Tibial nerve (tissue), 4 donors: ENCODE results near the gene POU6F2. TPM values are rescaled to one million over a fixed set of nuclear protein-coding genes. Genes with fewer than 3 reads are reported as not detected.

Source experiments
- DNase-seq, 2 donors: peaks; one replicate each; pipeline ENCODE4 v3.0.0-alpha.2; 2019; ENCODE audit warnings: low spot score in 2 of 2
- H3K27ac ChIP-seq, 4 donors: fragments of 200-600 bp; sonication (generic) in 3 of 4; one replicate each; pipeline ENCODE4 v1.5.1; 2017 to 2019; ENCODE audit warnings: mild to moderate bottlenecking in 1 of 4
- H3K27me3 ChIP-seq, 2 donors: fragments of 200-600 bp; sonication (generic) in 1 of 2; one replicate each; pipeline versions ENCODE4 v1.5.1 to v1.6.0; 2017 to 2019
- H3K36me3 ChIP-seq, 3 donors: fragments of 200-600 bp; sonication (generic); one replicate each; pipeline ENCODE4 v1.5.1; 2018 to 2019
- H3K4me1 ChIP-seq, 4 donors: fragments of 200-600 bp; sonication (generic) in 3 of 4; one replicate each; pipeline ENCODE4 v1.5.1; 2017 to 2019
- H3K4me3 ChIP-seq, 4 donors: fragments of 200-600 bp; sonication (generic) in 3 of 4; one replicate each; pipeline ENCODE4 v1.5.1; 2017 to 2019; ENCODE audit warnings: mild to moderate bottlenecking in 1 of 4, moderate library complexity in 1 of 4
- H3K9me3 ChIP-seq, 4 donors: fragments of 200-600 bp; sonication (generic) in 3 of 4; one replicate each; pipeline ENCODE4 v1.5.1; 2017 to 2019
- EP300 ChIP-seq, 2 donors: sonication (generic); formaldehyde crosslinking; IDR thresholded peaks; one replicate each; pipeline ENCODE4 v1.6.1; 2017; ENCODE audit warnings: antibody characterized with exemption in 2 of 2, mild to moderate bottlenecking in 1 of 2
- POLR2A ChIP-seq, 2 donors: fragments of 450-650 bp; IDR thresholded peaks; one replicate each; pipeline ENCODE4 v1.6.1; 2017; ENCODE audit warnings: antibody characterized with exemption in 2 of 2, mild to moderate bottlenecking in 2 of 2, moderate library complexity in 2 of 2
- WGBS, 2 donors: methylation state at CpG; one replicate each; pipeline ENCODE4 v1.1.5; 2018; 5-methylcytosine and 5-hydroxymethylcytosine counted together
- total RNA-seq, 4 donors: library from RNA; depleted of rRNA; stranded (reverse); fragments of >200 nt; gene quantifications; one replicate each; pipeline ENCODE4 v1.1.0, GENCODE V29; 2016
- TF ChIP-seq, protein P1 (sequence below), 5 experiments: fragments of 200-600 bp in 3 of 5; fragments of 450-650 bp in 2 of 5; sonication (generic) in 3 of 5; IDR thresholded peaks; one replicate each; pipeline ENCODE4 v1.5.1; 2016 to 2019; ENCODE audit warnings: antibody characterized with exemption in 5 of 5, mild to moderate bottlenecking in 3 of 5, moderate library complexity in 2 of 5

POU6F2 gene
- total RNA-seq, 4 donors from 2014 or later, result 0.21 to 1.8 (median 1.3) TPM

DNA sequence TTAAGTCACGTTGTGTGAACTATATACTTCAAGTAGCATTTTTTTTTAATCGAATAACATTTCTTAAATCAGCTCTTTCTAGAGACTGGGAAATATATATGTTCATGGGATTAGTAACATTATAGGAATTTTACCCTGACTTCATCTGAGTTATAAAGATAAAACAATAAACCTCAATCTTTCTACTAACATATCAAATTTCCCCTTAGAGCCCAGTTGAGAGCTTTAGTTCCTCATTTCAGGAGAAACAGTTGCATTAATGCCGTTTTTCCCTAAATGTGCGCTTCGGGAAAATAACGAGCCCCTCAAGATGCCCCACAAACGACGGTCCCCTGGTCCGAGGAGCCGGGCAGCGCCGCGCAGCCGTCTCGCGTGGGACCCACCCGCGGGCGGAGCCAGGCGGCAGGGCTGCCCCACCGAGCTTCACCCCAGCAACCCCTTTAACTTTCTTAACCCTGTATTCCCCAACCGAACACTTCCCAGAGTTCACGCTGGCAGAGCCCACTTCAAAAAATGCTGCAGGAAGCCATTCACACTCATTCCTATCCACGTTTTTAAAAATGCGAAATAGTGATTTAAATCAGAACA is 436.0 kb downstream of the POU6F2 start:
- no peak for DNase-seq
- no peaks in the 10 kb centered on the region for H3K9me3 ChIP-seq
- no peaks in the 10 kb centered on the region for H3K27me3 ChIP-seq
- 6 to 9% methylated on average over 19 to 25 of the region's 25 CpGs for WGBS, 2 donors
- H3K36me3 ChIP-seq, result no peaks in the 10 kb centered on the region
- H3K4me1 ChIP-seq, result peaks cover 0 to 15% (median 7%) of the 10 kb centered on the region in 4 donors
- H3K27ac ChIP-seq, result peak overlapping the region in 1 of 4 donors; percentile 12
- H3K4me3 ChIP-seq, result peak overlapping the region; percentile 43 to 69 (median 54)
- TF ChIP-seq EP300 (IDR thresholded peaks at IDR 0.05) (no peak), POLR2A (IDR thresholded peaks at IDR 0.05) (no peak)
- TF ChIP-seq, protein P1, sequence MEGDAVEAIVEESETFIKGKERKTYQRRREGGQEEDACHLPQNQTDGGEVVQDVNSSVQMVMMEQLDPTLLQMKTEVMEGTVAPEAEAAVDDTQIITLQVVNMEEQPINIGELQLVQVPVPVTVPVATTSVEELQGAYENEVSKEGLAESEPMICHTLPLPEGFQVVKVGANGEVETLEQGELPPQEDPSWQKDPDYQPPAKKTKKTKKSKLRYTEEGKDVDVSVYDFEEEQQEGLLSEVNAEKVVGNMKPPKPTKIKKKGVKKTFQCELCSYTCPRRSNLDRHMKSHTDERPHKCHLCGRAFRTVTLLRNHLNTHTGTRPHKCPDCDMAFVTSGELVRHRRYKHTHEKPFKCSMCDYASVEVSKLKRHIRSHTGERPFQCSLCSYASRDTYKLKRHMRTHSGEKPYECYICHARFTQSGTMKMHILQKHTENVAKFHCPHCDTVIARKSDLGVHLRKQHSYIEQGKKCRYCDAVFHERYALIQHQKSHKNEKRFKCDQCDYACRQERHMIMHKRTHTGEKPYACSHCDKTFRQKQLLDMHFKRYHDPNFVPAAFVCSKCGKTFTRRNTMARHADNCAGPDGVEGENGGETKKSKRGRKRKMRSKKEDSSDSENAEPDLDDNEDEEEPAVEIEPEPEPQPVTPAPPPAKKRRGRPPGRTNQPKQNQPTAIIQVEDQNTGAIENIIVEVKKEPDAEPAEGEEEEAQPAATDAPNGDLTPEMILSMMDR (IDR thresholded peaks at IDR 0.05), result no peak

DNA sequence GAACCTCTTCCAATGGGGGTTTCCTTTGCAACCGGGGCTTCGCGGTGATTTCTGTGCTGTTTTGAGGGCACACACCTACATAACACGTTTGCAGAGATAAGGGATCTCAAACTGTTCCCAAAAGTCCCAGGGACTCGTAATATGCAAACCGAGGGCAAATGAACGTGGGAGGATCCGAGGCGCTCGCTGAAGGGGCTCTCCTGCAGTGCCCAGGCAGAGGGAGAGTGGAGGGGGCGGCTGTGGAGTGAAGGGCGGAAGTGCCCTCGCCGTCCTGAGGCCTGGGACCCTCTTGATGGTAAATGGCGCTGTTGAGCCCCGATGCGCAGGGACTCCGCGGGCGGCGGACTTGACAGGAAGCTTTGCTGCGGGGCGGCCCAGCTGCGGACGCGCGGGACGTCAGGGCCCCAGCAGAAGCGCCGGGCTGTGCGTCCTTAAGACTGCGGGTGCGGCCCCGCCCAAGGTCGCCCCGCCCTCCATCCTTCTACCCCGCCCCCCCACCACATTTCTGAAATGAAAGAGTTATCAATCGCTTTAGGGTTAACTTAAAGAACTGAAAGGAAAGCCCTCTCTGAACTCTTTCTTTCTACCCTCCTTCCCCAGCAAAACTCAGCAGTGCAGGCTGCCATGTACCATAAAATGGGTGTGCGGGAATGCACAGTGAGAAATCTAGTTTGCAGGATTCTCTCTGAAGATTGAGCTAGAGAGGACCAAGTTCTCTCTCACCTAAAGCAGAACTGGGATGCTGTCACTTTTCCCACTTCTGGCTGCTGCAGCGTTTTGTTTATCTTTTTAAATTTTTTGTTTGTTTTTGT is 436.7 kb downstream of the POU6F2 start:
- Histone ChIP-seq H3K27me3 (no peaks in the 10 kb centered on the region), H3K4me3 (peak overlapping the region; percentile 43 to 69 (median 54)), H3K36me3 (no peaks in the 10 kb centered on the region), H3K4me1 (peaks cover 0 to 15% (median 7%) of the 10 kb centered on the region in 4 donors), H3K9me3 (no peaks in the 10 kb centered on the region), H3K27ac (peak overlapping the region in 1 of 4 donors; percentile 12)
- TF ChIP-seq EP300 (IDR thresholded peaks at IDR 0.05), result no peak
- TF ChIP-seq, protein P1 (IDR thresholded peaks at IDR 0.05), result no peak
- TF ChIP-seq POLR2A (IDR thresholded peaks at IDR 0.05), result no peak
- DNase-seq, result peak in 1 of 2 donors; percentile 7
- WGBS, 2 donors, result 1 to 2% methylated on average over 27 to 28 of the region's 40 CpGs

DNA sequence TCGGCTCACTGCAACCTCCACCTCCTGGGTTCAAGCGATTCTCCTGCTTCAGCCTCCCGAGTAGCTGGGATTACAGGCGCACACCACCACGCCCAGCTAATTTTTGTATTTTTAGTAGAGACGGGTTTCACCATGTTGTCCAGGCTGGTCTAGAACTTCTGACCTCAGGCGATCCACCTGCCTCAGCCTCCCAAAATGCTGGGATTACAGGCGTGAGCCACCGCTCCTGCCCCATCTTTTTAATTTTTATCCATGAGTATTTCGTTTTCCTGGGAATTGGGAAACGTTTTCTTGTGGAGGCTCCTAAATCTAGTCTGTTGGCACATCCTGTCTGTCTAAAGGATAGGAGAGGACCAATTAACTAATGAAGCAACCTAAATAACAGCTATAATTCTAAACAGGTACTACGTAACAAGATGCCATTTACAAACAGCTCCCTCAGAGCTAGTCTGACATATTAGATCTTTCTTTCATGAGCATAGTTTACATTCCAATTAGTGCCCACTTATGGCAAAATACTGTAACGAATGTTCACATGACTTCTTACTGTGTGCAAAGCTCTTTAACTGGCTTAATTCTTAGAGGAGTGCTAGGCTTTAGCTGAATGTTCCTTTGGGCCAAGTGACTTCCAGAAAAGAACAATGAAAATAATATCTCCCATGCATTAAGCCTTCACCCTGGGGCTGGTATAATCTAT is 437.5 kb downstream of the POU6F2 start:
- no peak overlapping the region for H3K27ac ChIP-seq
- no peaks in the 10 kb centered on the region for H3K27me3 ChIP-seq
- 82 to 83% methylated on average over 13 of the region's 13 CpGs for WGBS, 2 donors
- H3K9me3 ChIP-seq, result no peaks in the 10 kb centered on the region
- no peak for DNase-seq
- H3K4me1 ChIP-seq, result peaks cover 0 to 15% (median 7%) of the 10 kb centered on the region in 4 donors
- H3K36me3 ChIP-seq, result no peaks in the 10 kb centered on the region
- H3K4me3 ChIP-seq, result peak overlapping the region in 2 of 4 donors; percentile 52 to 69
- TF ChIP-seq EP300 (IDR thresholded peaks at IDR 0.05) (no peak), POLR2A (IDR thresholded peaks at IDR 0.05) (no peak)
- TF ChIP-seq, protein P1 (IDR thresholded peaks at IDR 0.05), result no peak

DNA sequence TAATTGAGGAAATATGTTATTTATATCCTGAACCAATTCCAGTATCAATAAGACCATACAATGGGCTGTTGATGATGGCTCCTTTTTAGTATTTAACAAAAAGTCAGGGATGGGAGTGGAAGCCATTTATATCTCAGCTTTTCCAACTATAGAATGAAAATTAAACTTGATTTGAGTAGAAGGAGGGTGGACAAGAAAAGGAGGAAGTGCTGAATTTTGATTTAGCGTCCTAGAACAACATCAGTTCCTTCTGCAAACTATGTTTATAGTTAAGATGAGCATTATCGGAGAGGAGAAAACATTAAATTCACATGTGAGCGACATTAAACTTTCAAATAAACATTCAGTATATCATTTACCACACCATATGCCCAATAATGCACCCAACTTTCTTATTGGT is 439.2 kb downstream of the POU6F2 start:
- TF ChIP-seq POLR2A (IDR thresholded peaks at IDR 0.05) (no peak), EP300 (IDR thresholded peaks at IDR 0.05) (no peak)
- TF ChIP-seq, protein P1 (IDR thresholded peaks at IDR 0.05), result no peak
- H3K4me3 ChIP-seq, result no peak overlapping the region
- 82 to 83% methylated on average over 3 of the region's 3 CpGs for WGBS, 2 donors
- H3K4me1 ChIP-seq, result peaks cover 0 to 15% (median 7%) of the 10 kb centered on the region in 4 donors
- H3K27ac ChIP-seq, result no peak overlapping the region
- no peaks in the 10 kb centered on the region for H3K36me3 ChIP-seq
- DNase-seq, result no peak
- H3K9me3 ChIP-seq, result no peaks in the 10 kb centered on the region
- no peaks in the 10 kb centered on the region for H3K27me3 ChIP-seq
